Measurements from ENCODE around the gene APMAP.

DNA sequence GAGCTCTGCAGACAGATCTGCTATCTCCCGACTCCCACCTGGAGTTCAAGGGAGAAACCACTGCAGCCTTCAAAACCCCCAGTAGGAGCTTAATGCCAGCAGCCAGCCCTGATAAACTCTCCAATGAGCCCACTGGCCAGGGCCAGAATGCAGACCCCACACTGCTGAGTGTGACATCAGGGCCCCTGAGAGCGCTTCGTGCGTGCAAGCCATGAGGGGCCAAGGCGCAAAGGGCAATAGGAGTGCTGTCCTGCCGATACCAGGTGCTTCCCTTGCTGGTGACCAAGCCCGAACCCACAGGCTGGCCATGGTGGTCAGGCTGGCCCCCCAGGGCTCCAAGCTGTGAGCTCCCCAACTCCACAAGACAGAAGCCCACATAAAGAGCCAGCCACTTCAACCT lies 76.7 kb downstream of the APMAP start:
- TF ChIP-seq RAD21 (IDR thresholded peaks at IDR 0.05) (no peak), JUND (IDR thresholded peaks at IDR 0.05) (no peak), SP1 (IDR thresholded peaks at IDR 0.05) (no peak)
- TF ChIP-seq, protein P1, sequence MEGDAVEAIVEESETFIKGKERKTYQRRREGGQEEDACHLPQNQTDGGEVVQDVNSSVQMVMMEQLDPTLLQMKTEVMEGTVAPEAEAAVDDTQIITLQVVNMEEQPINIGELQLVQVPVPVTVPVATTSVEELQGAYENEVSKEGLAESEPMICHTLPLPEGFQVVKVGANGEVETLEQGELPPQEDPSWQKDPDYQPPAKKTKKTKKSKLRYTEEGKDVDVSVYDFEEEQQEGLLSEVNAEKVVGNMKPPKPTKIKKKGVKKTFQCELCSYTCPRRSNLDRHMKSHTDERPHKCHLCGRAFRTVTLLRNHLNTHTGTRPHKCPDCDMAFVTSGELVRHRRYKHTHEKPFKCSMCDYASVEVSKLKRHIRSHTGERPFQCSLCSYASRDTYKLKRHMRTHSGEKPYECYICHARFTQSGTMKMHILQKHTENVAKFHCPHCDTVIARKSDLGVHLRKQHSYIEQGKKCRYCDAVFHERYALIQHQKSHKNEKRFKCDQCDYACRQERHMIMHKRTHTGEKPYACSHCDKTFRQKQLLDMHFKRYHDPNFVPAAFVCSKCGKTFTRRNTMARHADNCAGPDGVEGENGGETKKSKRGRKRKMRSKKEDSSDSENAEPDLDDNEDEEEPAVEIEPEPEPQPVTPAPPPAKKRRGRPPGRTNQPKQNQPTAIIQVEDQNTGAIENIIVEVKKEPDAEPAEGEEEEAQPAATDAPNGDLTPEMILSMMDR (IDR thresholded peaks at IDR 0.05; ENCODE audit: low read depth, low read length, missing input control): no peak
- TF ChIP-seq, protein P2, sequence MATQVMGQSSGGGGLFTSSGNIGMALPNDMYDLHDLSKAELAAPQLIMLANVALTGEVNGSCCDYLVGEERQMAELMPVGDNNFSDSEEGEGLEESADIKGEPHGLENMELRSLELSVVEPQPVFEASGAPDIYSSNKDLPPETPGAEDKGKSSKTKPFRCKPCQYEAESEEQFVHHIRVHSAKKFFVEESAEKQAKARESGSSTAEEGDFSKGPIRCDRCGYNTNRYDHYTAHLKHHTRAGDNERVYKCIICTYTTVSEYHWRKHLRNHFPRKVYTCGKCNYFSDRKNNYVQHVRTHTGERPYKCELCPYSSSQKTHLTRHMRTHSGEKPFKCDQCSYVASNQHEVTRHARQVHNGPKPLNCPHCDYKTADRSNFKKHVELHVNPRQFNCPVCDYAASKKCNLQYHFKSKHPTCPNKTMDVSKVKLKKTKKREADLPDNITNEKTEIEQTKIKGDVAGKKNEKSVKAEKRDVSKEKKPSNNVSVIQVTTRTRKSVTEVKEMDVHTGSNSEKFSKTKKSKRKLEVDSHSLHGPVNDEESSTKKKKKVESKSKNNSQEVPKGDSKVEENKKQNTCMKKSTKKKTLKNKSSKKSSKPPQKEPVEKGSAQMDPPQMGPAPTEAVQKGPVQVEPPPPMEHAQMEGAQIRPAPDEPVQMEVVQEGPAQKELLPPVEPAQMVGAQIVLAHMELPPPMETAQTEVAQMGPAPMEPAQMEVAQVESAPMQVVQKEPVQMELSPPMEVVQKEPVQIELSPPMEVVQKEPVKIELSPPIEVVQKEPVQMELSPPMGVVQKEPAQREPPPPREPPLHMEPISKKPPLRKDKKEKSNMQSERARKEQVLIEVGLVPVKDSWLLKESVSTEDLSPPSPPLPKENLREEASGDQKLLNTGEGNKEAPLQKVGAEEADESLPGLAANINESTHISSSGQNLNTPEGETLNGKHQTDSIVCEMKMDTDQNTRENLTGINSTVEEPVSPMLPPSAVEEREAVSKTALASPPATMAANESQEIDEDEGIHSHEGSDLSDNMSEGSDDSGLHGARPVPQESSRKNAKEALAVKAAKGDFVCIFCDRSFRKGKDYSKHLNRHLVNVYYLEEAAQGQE (IDR thresholded peaks at IDR 0.05): no peak
- TF ChIP-seq, protein P3, sequence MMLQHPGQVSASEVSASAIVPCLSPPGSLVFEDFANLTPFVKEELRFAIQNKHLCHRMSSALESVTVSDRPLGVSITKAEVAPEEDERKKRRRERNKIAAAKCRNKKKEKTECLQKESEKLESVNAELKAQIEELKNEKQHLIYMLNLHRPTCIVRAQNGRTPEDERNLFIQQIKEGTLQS (IDR thresholded peaks at IDR 0.05): no peak

Data from liver (tissue), 3 donors.